ENCODE data around the gene TBRG1.

DNA sequence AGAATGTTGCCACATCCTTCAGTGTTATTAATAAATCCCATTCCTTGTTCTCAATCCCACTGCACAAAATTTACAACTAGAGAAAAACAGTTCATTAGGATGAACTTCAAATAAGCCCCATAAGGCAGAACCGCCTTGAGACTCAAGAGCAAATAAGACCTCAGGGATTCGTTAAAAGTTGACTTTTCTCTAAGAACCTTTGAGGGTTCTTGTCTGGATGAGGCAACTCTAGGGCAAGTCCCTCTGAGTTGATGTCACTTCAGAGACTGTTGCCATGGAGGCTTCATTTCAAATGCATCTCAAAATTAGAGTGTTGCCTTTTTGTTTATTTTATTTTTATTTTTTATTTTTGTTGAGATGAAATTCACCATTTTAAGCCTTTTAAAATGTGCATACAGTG lies 31.2 kb upstream of the TBRG1 start:
- no peak for TF ChIP-seq CTCF (IDR thresholded peaks at IDR 0.05)
- TF ChIP-seq EP300 (IDR thresholded peaks at IDR 0.05), result no peak

Measured in ovary (tissue), 3 donors.